Esophagus muscularis mucosa (tissue), 4 donors: ENCODE measurements around the gene FER.

Source experiments
- EP300 ChIP-seq: sonication (generic); formaldehyde crosslinking; IDR thresholded peaks from one replicate; pipeline ENCODE4 v1.6.1; 2017; ENCODE audit warnings: antibody characterized with exemption
- POLR2A ChIP-seq: fragments of 450-650 bp; IDR thresholded peaks from one replicate; pipeline ENCODE4 v1.6.1; 2017; ENCODE audit warnings: antibody characterized with exemption, moderate library complexity, mild to moderate bottlenecking, low read depth
- POLR2AphosphoS5 ChIP-seq, 2 donors: sonication (generic); formaldehyde crosslinking; IDR thresholded peaks; one replicate each; pipeline ENCODE4 v1.6.1; 2017; ENCODE audit warnings: antibody characterized with exemption in 2 of 2
- TF ChIP-seq, protein P1 (sequence below), 3 experiments: fragments of 200-600 bp in 2 of 3; fragments of 450-650 bp in 1 of 3; sonication (generic) in 2 of 3; IDR thresholded peaks; one replicate each; pipeline ENCODE4 v1.5.1; 2017 to 2019; ENCODE audit warnings: antibody characterized with exemption in 3 of 3, mild to moderate bottlenecking in 2 of 3, moderate library complexity in 1 of 3

DNA sequence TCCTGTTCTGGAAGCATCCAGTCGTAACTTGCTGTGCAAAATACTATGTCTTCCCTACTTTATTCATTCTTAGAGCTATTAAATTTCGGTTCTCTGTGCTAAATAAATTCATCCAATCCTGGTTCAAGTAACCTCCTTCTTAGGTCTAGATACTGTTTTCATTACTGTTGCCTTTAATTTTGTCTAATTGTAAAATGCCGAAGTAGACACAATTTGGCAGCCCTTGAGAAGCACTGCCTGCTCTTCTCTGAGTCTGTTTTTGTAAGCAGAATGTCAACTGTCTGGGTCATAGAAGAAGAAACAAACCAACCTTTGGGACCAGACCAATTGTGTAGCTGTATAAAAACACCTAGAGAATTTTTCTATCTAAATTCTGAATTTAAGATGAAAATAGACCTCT lies 412.8 kb downstream of the FER start:
- TF ChIP-seq, protein P1, sequence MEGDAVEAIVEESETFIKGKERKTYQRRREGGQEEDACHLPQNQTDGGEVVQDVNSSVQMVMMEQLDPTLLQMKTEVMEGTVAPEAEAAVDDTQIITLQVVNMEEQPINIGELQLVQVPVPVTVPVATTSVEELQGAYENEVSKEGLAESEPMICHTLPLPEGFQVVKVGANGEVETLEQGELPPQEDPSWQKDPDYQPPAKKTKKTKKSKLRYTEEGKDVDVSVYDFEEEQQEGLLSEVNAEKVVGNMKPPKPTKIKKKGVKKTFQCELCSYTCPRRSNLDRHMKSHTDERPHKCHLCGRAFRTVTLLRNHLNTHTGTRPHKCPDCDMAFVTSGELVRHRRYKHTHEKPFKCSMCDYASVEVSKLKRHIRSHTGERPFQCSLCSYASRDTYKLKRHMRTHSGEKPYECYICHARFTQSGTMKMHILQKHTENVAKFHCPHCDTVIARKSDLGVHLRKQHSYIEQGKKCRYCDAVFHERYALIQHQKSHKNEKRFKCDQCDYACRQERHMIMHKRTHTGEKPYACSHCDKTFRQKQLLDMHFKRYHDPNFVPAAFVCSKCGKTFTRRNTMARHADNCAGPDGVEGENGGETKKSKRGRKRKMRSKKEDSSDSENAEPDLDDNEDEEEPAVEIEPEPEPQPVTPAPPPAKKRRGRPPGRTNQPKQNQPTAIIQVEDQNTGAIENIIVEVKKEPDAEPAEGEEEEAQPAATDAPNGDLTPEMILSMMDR (IDR thresholded peaks at IDR 0.05), result no peak
- TF ChIP-seq POLR2A (no peak), EP300 (no peak), POLR2AphosphoS5 (IDR thresholded peaks at IDR 0.05) (no peak)
